WTC11 (cell line): ENCODE data around the gene MT1F.

Experiments used
- CREB1 ChIP-seq: sonication (generic); formaldehyde crosslinking; IDR thresholded peaks from 2 replicates; pipeline ENCODE4 v1.8.0; 2023; ENCODE audit warnings: mild to moderate bottlenecking, missing genetic modification reagents
- CTCF ChIP-seq: fragments of 200-600 bp; IDR thresholded peaks from 2 replicates; pipeline ENCODE4 v1.8.0; 2022; ENCODE audit warnings: antibody characterized with exemption
- ESRRA ChIP-seq: sonication (generic); formaldehyde crosslinking; IDR thresholded peaks from 2 replicates; pipeline ENCODE4 v1.8.1; 2022; ENCODE audit warnings: mild to moderate bottlenecking, missing genetic modification reagents, borderline replicate concordance
- PRDM15 ChIP-seq: sonication (generic); formaldehyde crosslinking; IDR thresholded peaks from 2 replicates; pipeline ENCODE4 v1.8.0; 2022; ENCODE audit warnings: missing genetic modification reagents
- USF1 ChIP-seq: sonication (generic); formaldehyde crosslinking; IDR thresholded peaks from 2 replicates; pipeline ENCODE4 v1.8.0; 2022; ENCODE audit warnings: mild to moderate bottlenecking, missing genetic modification reagents
- TF ChIP-seq, protein P1 (sequence below): sonication (generic); formaldehyde crosslinking; IDR thresholded peaks from 2 replicates; pipeline ENCODE4 v1.8.0; 2022; ENCODE audit warnings: mild to moderate bottlenecking, missing genetic modification reagents

- TF ChIP-seq CREB1 (CRISPR knock-in tag) (no peak), CTCF (no peak), USF1 (CRISPR knock-in tag) (no peak), PRDM15 (CRISPR knock-in tag) (no peak), ESRRA (CRISPR knock-in tag) (no peak)
- TF ChIP-seq, protein P1, sequence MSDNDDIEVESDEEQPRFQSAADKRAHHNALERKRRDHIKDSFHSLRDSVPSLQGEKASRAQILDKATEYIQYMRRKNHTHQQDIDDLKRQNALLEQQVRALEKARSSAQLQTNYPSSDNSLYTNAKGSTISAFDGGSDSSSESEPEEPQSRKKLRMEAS (CRISPR knock-in tag) = no peak
These were observed 48.3 kb upstream of the MT1F start for GRCh38 chr16:56609463-56609921.
